Glutamatergic neuron (in vitro differentiated cells): ENCODE measurements around the gene MCM8. TPM values are rescaled to one million over a fixed set of nuclear protein-coding genes. Genes with fewer than 3 reads are reported as not detected.

Experiments
- DNase-seq: peaks from one replicate; pipeline ENCODE4 v3.0.0; 2022
- H3K27ac Mint-ChIP-seq: one replicate; pipeline ENCODE4 v1.8.0; 2020; ENCODE audit warnings: mild to moderate bottlenecking, mixed read lengths, inconsistent platforms; ENCODE audit not compliant: unreplicated experiment
- H3K27me3 Mint-ChIP-seq: one replicate; pipeline ENCODE4 v1.8.0; 2020; ENCODE audit warnings: mild to moderate bottlenecking, moderate library complexity, mixed read lengths, inconsistent platforms; ENCODE audit not compliant: unreplicated experiment
- H3K36me3 Mint-ChIP-seq: one replicate; pipeline ENCODE4 v1.8.0; 2020; ENCODE audit warnings: mild to moderate bottlenecking, mixed read lengths, inconsistent platforms; ENCODE audit not compliant: unreplicated experiment
- H3K4me1 Mint-ChIP-seq: one replicate; pipeline ENCODE4 v1.8.0; 2020; ENCODE audit warnings: mild to moderate bottlenecking, low read depth, mixed read lengths, inconsistent platforms; ENCODE audit not compliant: unreplicated experiment
- H3K4me3 Mint-ChIP-seq: one replicate; pipeline ENCODE4 v1.8.0; 2020; ENCODE audit warnings: mild to moderate bottlenecking, mixed read lengths, inconsistent platforms; ENCODE audit not compliant: unreplicated experiment
- H3K9me3 Mint-ChIP-seq: one replicate; pipeline ENCODE4 v1.8.0; 2020; ENCODE audit warnings: mild to moderate bottlenecking, moderate library complexity, mixed read lengths, inconsistent platforms; ENCODE audit not compliant: unreplicated experiment
- CTCF ChIP-seq: fragments of 200-600 bp; sonication (generic); IDR thresholded peaks from one replicate; pipeline ENCODE4 v1.5.0; 2021; ENCODE audit not compliant: partially characterized antibody, unreplicated experiment
- total RNA-seq: library from RNA; stranded (reverse); fragmentation: NEBNext Ultra II Directional; extraction: Animal tissue kit (Norgen Biotek cat#: 25700); gene quantifications from one replicate; pipeline ENCODE4 v1.2.1, GENCODE V29; 2021; ENCODE audit not compliant: unreplicated experiment

Gene MCM8
- total RNA-seq, 1 donor from 2014 or later, result 10.1 TPM

DNA sequence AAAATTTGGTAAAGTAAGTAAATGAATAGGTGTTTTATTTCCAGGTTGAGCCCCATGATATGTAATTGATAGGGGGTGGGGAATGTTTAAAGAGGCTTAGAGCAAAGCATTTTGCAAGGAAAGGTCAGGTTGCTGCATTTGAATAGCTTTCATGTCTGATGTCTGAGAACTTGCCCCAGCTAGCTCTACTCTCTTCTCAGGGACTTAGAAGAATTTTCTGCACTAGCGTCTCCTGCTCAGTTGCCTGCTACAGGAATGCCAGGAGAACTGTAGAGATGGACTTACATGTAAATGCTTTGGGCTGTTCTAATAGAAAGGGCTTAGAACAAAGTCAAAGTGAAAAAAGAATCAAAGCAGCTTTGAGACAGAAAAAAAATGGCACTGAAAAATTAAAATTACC lies 35.6 kb upstream of the MCM8 start:
- no peaks in the 10 kb centered on the region for H3K27me3 Mint-ChIP-seq
- no peak for TF ChIP-seq CTCF
- H3K36me3 Mint-ChIP-seq, result no peaks in the 10 kb centered on the region
- H3K9me3 Mint-ChIP-seq, result peaks cover 1% of the 10 kb centered on the region
- no peak overlapping the region for H3K27ac Mint-ChIP-seq
- H3K4me3 Mint-ChIP-seq, result no peak overlapping the region
- peaks cover 3% of the 10 kb centered on the region for H3K4me1 Mint-ChIP-seq
- no peak for DNase-seq

DNA sequence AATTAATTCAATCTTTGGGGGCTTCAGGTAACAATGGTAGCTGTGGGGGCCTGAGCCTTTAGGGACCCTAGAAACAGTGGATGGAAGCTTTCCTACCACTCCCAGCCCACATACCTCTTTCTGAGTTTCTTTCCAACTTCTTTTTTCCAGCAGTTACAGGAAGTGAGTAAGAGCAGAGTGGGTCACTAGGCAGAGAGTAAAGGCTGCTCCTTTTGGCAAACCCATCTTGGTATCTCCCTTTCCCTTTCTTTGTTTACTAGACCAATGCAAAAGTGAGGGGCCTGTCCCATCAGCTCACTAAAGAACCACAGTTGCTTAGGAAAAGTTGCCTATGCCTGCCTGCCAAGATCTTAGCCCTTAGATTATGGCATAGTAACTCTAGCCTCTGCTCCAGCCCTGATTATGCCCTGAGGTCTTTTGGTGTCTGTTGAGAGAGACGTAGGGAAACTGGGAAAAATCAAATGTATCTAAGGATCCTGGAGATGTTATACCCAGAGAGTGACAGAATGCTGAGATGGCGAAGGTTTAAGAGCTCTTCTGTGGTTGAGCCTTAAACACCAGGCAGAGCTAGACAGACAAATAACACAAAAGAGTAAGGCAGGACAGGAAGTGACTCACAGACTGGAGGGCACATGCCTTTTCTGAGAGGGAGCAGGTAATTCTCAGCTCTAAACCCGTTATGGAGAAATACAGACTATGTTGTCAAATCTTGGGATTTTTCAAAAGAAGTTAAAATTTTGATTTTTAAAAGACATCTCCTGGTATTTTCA lies 31.4 kb upstream of the MCM8 start:
- Mint-ChIP-seq H3K27me3 (peaks cover 2% of the 10 kb centered on the region), H3K9me3 (peaks cover 4% of the 10 kb centered on the region), H3K27ac (no peak overlapping the region), H3K4me3 (no peak overlapping the region), H3K4me1 (peaks cover 6% of the 10 kb centered on the region), H3K36me3 (peaks cover 26% of the 10 kb centered on the region)
- DNase-seq, result no peak
- TF ChIP-seq CTCF, result no peak

- no peak for DNase-seq
- Mint-ChIP-seq H3K9me3 (peaks cover 4% of the 10 kb centered on the region), H3K4me3 (no peak overlapping the region)
Observed at GRCh38 chr20:5919626-5920544, 30.6 kb upstream of the MCM8 start.

DNA sequence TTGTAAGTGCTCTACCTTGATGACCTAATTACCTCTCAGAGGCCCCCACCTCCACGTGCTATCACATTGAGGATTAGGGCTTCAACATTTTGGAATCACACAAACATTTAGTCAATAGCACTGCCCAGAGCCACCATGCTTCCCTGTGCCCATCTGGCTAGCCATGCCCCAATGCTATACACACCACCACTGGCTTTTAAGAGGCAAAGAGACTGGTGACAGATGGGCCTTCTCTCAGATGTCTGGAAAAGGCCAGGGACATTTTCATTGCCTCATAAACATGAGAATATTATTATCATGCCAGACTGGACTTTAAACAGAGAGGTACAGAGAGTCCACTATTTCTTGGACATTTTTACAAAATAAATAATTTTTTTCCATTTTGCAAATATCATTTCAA lies 29.9 kb upstream of the MCM8 start:
- peaks cover 4% of the 10 kb centered on the region for H3K9me3 Mint-ChIP-seq
- peaks cover 6% of the 10 kb centered on the region for H3K4me1 Mint-ChIP-seq
- no peak for TF ChIP-seq CTCF
- peaks cover 26% of the 10 kb centered on the region for H3K36me3 Mint-ChIP-seq
- H3K27me3 Mint-ChIP-seq, result peaks cover 2% of the 10 kb centered on the region
- H3K27ac Mint-ChIP-seq, result peak overlapping the region; percentile 59
- H3K4me3 Mint-ChIP-seq, result no peak overlapping the region
- DNase-seq, result no peak

More at GRCh38 chr20:5919626-5920544, 30.6 kb upstream of the MCM8 start:
- TF ChIP-seq CTCF, result no peak
- Mint-ChIP-seq H3K36me3 (peaks cover 26% of the 10 kb centered on the region), H3K4me1 (peaks cover 6% of the 10 kb centered on the region), H3K27ac (peak overlapping the region; percentile 59), H3K27me3 (peaks cover 2% of the 10 kb centered on the region)
